ENCODE data around the gene FOXK2.
"Not testable (repeated sequence)": the region's sequence is repeated elsewhere in the genome, so short reads cannot be mapped to it uniquely, and the experiment has no call there.

FOXK2 gene

GRCh38 chr17:82536512-82537201 lies 17.1 kb downstream of the FOXK2 start:
- no peak for FAIRE-seq

GRCh38 chr17:82537228-82537627 lies 17.7 kb downstream of the FOXK2 start:
- FAIRE-seq: not testable (repeated sequence)

- not testable (repeated sequence) for FAIRE-seq
Observed at GRCh38 chr17:82539076-82539475, 19.5 kb downstream of the FOXK2 start.

- FAIRE-seq: no peak
Observed at GRCh38 chr17:82542439-82542838, 22.9 kb downstream of the FOXK2 start.

- FAIRE-seq: no peak
Observed at GRCh38 chr17:82544431-82545070, 25.0 kb downstream of the FOXK2 start.

GRCh38 chr17:82545071-82545462 lies 25.5 kb downstream of the FOXK2 start:
- FAIRE-seq: no peak

GRCh38 chr17:82547981-82548380 lies 28.4 kb downstream of the FOXK2 start:
- no peak for FAIRE-seq

GRCh38 chr17:82548681-82549303 lies 29.3 kb downstream of the FOXK2 start:
- FAIRE-seq: no peak

- FAIRE-seq: no peak
Observed at GRCh38 chr17:82551779-82552457, 32.4 kb downstream of the FOXK2 start.

- FAIRE-seq: no peak
Observed at GRCh38 chr17:82552580-82552979, 33.0 kb downstream of the FOXK2 start.

- no peak for FAIRE-seq
Observed at GRCh38 chr17:82553210-82553930, 33.8 kb downstream of the FOXK2 start.

GRCh38 chr17:82557510-82557909 lies 38.0 kb downstream of the FOXK2 start:
- not testable (repeated sequence) for FAIRE-seq

GRCh38 chr17:82559566-82560251 lies 40.2 kb downstream of the FOXK2 start:
- no peak for FAIRE-seq

- FAIRE-seq: no peak
Observed at GRCh38 chr17:82560252-82560642, 40.7 kb downstream of the FOXK2 start.

- no peak for FAIRE-seq
Observed at GRCh38 chr17:82560802-82561428, 41.4 kb downstream of the FOXK2 start.

- FAIRE-seq: no peak
Observed at GRCh38 chr17:82561429-82562035, 42.0 kb downstream of the FOXK2 start.

GRCh38 chr17:82562718-82563220 lies 43.2 kb downstream of the FOXK2 start:
- not testable (repeated sequence) for FAIRE-seq

- no peak for FAIRE-seq
Observed at GRCh38 chr17:82563318-82563717, 43.8 kb downstream of the FOXK2 start.

GRCh38 chr17:82563745-82564144 lies 44.2 kb downstream of the FOXK2 start:
- FAIRE-seq: not testable (repeated sequence)

GRCh38 chr17:82564241-82564640 lies 44.7 kb downstream of the FOXK2 start:
- FAIRE-seq: no peak

- no peak for FAIRE-seq
Observed at GRCh38 chr17:82565551-82565950, 46.0 kb downstream of the FOXK2 start.
